Umbilical cord (tissue), 2 donors: ENCODE data around the gene ZFTA. TPM values are rescaled to one million over a fixed set of nuclear protein-coding genes. Genes with fewer than 3 reads are reported as not detected.
"Not testable (repeated sequence)": the region's sequence is repeated elsewhere in the genome, so short reads cannot be mapped to it uniquely, and the experiment has no call there.

Source experiments
- DNase-seq: peaks from one replicate; pipeline ENCODE4 v3.0.0-alpha.2; 2015; ENCODE audit warnings: low spot score
- total RNA-seq: library from RNA; depleted of rRNA; stranded (reverse); fragments of >200 nt; gene quantifications from one replicate; pipeline ENCODE4 v1.2.3, GENCODE V29; 2014; ENCODE audit warnings: low replicate concordance; ENCODE audit not compliant: insufficient read depth

The ZFTA gene
- total RNA-seq = 14.9 TPM

DNA sequence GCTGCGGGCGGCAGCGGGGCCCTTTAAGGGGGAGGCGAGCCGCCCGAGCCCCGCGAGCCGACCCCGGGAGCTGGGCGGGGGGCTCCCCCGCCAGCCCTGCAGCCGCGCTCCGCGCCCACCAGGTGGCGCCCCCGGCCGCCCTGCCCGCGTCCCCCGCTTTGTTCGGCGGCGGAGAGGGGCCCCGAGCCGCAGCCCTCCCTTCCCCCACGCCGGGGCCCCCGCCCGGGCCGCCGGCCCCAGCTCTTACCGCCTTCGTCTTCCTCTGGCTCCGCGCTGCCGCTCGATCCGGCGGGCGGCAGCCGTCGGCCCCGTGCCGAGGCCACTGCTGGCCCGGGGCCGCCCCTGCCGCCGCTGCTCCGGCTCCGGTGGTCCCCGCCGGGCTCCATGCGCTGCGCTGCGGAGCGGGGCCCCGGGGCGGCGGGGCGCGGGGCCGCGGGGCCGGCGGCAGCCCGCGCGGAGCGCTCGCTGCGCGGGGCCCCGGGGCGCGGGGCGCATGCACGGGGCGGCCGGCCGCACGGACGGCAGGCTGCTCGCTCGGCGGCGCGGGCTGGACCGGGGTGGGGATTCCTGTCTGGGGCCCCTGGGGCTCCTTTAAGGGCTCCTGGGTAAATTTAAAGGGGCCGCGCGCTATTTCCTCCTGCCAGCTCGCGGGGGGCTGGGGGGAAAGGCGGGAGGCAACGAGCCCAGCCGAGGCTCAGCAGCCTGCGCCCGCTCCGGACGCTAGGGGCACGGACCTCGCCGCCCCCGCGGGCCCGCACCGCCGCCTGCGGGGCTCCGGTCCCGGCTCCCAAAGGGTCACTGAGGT, at the start of gene ZFTA:
ZFTA (minus strand) TSS at position 539 of the 805 bp plus-strand sequence; CDS start at position 386, 153 bp downstream.
- DNase-seq = peak; percentile 83

DNA sequence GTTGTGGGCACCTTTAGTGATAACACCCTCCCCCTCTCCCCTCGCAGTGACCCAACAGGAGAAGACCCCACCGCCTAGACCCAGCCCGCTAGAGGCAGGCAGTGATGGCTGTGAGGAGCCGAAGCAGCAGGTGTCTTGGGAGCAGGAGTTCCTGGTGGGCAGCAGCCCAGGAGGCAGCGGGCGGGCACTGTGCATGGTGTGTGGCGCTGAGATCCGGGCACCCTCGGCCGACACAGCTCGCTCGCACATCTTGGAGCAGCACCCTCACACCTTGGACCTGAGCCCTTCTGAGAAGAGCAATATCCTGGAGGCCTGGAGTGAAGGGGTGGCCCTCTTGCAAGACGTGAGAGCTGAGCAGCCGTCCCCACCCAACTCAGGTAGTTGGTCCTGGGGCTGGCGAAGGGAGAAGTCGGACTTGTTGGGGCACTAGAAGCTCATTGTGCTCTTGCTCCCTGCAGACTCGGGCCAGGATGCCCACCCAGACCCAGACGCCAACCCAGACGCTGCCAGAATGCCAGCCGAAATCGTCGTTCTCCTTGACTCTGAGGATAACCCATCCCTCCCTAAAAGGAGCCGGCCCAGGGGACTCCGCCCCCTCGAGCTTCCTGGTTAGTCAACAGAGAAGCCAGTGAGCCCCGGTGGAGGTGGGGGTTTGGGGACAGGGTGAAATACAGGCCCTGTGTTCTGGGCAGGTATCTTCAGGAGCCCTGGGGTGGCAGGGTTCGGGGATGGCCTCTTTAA, 49.4 kb upstream of the ZFTA start:
- DNase-seq = no peak

DNA sequence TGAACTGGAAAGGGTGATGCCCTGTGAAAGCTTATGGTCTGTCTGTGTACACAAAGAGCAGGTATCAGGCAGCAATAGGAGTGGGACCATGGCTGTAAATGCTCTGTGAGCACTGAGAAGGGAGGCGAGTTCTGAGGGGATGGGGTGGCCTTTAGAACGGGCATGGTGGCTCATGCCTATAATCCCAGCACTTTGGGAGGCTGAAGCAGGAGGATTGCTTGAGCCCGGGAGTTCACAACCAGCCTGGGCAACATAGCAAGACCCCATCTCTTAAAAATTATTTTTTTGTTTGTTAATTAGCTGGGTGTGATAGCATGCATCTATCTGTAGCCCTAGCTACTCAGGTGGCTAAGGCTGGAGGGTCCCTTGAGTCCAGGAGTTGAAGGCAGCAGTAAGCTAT, 48.2 kb upstream of the ZFTA start:
- DNase-seq = no peak

DNA sequence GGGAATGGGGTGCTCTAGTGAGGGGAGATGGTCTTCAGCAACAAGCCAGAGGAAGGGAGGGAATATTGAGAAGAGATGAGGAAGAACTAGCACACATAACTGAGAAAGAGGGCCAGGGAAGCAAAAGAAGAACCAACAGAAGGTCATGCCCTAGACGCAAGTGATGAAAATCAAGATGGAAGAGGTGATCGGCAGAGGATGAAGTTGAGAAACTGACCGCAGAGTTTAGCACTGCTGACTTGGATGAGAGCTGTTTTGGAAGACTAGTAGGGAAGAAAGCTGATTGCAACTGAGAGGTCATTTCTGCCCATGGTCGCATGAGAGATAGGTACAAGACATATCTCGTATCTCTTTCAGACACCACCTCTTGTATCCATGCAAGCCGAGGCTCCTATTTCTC, 47.6 kb upstream of the ZFTA start:
- DNase-seq = no peak

DNA sequence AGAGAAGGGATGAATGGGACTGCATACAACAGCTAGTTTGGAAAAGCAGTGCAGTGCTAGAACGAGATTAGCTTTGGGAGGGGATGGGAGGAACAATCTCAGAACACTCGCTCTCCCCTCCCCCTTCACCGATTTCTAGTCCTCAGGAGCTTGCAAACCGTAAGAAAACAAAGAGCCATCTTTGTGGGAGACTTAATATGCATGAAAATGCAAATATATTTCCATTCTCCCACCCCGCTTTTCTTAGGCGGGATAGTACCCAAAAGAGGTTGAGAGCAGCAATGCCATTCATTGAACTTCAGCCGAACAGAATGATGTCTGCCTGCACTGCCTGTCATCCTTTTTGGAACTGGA, 45.8 kb upstream of the ZFTA start:
- peak; percentile 30 for DNase-seq

DNA sequence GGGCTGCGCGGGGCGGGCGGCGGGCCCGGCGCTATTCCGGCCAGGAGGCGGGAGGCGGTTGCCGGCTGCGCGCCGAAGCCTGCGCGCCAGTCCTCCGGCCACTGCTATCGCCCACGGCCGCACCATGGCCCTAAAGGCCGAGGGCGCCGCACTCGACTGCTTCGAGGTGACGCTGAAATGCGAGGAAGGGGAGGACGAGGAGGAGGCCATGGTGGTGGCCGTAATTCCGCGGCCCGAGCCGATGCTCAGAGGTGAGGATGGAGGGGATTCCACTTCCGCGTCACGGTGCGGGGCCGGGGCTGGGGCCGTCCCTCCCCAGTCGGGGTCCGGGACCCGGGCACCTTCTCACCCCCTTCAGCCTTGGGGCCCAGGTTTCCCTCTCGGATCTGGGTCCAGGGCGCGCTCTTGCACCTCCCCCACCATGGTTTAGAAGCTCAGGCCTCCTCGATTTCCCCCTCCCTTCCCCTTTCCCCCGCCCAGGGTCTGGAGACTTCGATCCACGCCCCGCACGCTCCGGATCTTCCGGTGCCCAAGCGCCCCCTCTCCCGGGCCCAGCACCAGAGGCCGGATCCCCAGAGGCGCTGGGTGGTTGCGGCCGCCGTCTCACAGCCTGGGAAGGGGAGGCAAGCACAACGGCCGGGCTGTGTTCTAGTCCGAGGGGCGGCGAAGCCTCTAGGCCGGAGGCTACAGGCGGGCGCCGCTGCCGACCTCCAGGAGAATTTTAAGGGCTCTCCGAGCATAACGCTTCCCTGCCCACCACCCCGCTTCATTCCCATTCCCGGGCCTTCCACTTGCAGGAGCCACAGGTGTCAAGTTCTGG, 45.2 kb upstream of the ZFTA start:
- peak; percentile 81 for DNase-seq

DNA sequence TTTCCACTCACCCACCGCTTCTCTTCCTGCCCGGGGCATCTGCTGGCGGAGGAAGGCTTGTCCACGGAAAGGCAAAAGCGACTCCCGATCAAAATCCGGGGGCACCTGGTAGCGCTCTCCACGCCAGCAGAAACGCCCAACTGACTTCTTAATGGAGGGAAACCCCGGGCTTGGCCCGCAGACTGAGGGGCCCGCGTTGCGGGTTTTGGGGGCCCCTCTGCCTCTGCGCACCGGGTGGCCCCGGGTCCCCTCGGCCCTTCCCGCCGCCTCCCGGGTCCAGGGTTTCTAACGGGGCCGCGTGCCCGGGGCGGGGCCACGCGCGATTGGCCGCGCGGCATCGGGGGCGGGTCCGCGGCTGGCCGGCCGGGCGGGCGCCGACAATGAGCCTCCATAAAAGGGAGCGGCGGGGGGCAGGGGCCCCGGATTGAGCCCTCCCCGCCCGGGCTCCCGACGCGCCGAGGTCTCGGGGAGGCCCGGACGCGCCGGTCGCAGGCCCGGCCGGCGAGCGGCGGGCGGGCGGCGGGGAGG, 44.5 kb upstream of the ZFTA start, which contains the start of gene SPINDOC:
SPINDOC (plus strand) TSS at position 422 of the 528 bp plus-strand sequence. CDS start 231 bp downstream, outside the sequence.
- DNase-seq = peak; percentile 81

DNA sequence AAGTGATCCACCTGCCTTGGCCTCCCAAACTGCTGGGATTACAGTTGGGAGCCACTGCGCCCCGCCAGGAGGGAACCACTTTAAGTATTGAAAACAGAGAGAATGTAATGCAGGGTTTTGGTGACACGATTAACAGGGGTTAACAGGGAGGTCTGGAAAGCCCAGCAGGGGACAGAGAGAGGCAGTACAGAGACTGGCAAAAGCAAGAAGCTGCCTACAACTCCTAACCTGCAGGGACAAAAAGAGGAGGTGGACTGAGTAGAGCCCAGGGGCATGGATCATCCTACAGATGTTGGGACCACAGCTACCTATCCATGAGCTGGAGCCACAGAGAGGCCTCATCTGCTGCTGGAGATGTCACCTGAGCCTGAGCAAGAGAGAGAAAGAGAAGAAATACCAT, 42.9 kb upstream of the ZFTA start:
- no peak for DNase-seq

DNA sequence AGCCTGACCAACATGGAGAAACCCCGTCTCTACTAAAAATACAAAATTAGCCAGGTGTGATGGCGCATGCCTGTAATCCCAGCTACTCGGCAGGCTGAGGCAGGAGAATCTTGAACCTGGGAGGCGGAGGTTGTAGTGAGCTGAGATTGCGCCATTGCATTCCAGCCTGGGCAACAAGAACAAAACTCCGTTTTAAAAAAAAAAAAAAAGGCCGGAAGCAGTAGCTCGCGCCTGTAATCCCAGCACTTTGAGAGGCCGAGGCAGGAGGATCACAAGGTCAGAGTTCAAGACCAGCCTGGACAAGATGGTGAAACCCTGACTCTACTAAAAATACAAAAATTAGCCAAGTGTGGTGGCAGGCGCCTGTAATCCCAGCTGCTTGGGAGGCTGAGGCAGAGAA, 41.8 kb upstream of the ZFTA start:
- DNase-seq = not testable (repeated sequence)

DNA sequence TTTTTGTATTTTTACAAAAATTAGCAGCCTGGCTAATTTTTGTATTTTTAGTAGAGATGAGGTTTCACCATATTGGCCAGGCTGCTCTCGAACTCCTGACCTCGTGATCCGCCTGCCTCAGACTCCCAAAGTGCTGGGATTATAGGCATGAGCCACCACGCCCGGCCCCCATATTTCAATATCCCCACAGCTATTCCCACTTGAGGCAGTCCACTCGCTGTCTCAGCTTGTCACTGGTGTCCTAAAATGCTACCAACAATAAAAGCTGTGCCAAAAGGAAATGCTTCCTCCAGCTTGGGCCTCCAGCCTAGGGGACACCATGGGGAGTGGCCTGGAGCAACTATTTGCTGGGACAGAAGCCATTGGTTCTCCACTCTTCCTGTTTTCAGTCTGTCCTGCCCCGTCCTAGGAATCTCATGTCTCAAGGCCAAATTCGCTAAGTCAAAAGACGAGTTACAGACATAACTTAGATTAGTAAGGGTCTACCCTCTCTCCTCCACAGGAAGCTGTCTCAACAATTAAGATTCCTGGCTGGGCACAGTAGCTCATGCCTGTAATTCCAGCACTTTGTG, 37.4 kb upstream of the ZFTA start:
- peak; percentile 60 for DNase-seq

DNA sequence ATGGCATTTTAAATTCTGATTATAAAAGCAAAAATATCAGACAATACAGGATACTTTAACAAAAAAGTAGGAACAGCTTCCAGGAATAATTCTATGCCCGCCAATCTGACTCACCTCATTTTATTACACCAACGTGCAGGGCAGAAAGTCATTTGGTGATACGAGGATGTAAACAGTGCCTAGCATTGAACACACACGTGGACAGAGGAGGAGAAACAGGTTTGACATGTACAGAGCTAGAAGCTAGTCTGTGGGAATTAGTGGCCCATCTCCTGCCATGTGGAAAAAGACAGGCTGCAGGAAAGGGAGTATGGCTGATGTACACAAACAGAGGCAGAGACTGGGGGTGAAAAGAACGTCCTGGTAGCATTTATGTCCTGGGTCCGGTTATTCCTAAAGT, 35.7 kb upstream of the ZFTA start:
- DNase-seq = no peak

DNA sequence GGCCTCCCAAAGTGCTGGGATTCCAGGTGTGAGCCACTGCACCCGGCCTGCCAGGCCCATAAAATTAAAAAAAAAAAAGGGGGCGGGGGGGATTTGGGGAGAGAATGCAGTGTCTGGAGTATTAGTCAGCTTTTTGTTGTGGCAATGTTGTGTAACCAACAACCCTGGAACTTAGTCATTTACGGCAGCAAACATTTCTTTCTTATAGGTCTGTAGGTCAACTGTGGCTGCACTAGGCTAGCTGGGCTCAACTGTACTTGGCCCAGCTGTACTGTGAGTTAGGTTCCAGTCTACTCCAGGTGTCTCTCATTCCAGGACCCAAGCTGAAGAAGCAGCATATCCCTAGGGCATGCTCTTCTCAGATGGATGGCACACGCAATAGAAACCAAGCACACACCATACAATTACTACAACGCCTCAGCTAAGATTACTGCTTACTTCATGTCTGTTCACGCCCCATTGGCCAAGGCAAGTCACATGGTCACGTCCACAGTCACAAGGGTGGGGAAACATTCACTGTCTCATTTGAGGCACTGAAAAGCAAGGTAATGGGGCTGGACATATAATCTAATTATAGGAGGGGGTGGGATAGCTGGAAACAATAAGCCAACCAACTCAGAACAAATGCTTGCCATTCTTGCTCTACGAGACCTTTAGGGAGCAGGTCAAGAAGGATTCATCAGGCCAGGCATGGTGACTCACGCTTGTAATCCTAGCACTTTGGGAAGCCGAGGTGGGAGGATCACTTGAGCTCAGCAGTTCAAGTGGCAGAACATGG, 34.3 kb upstream of the ZFTA start:
- no peak for DNase-seq

DNA sequence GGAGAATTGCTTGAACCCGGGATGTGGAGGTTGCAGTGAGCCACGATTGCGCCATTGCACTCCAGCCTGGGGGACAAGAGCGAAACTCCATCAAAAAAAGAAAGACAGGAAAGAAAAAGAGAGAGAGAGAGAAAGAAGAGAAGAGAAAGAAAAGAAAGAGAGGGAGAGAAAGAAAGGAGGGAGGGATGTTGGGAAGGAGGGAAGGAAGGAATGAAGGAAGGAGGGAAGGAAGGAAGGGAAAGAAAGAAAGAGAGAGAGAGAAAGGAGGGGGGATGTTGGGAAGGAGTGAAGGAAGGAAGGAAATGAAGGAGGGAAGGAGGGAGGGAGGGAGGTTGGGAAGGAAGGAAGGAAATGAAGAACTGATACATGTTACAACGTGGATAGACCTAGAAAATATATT, 32.3 kb upstream of the ZFTA start:
- DNase-seq = no peak

DNA sequence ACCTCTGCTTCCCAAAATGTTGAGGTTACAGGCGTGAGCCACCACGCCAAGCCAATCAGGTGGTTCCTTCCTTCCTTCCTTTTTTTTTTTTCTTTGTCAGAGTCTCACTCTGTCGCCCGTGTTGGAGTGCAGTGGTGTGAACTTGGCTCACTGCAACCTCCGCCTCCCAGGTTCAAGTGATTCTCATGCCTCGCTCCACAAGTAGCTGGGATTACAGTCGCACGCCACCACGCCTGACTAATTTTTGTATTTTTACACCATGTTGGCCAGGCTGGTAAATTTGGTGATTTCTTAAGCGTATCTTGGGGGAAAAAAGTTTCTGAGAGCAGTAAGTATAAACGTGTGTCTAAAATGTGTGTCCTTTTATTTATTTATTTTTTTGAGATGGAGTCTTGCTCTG, 26.5 kb upstream of the ZFTA start:
- no peak for DNase-seq

DNA sequence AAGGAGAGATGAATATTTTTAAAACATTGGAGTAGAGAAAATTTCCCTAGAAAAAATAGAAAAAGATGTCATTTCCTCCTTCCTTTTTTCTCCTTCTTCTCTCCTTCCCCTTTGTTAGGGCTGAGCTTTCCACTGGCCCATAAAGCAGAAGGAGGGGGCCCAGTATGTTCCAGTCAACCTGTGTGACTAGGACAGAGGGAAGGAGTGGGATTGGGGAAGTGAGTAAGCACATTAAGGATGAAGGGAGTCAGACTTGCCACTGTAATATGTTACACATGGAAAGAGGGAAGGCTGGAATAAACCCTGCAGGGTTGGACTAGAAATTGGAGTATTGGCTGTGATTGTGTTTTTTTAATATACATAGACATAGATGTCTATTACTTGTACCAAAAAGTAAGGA, 24.6 kb upstream of the ZFTA start:
- DNase-seq = no peak

DNA sequence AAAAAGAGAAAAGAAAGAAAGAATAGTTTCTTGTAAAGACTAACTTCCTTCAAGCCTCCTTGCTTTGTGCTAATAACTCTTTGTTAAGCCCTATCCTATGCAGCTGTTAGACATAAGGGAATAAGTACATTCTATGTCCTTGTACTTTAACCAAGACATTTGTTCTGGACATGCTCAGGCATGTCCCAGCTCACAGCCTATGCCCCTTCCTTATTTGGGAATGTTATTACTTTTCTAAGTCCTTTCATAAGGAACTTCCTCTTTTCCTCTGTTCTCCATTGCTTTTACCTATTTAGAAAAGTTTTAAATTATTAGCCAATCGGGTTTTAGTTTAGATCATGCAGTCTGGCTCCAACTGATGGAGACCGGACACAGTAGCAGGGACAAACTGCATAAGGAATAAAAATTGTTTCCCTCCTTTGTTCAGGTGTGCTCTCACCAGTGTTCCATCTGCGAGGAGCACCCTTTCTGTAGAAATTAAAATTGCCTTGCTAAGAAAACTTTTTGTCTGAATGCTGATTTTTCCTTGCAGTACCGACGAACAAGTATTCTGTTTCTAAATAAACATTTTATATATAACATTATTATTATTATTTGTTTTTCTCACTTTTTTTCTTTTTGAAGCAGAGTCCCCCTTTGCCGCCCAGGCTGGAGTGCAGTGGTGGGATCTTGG, 23.1 kb upstream of the ZFTA start:
- no peak for DNase-seq

DNA sequence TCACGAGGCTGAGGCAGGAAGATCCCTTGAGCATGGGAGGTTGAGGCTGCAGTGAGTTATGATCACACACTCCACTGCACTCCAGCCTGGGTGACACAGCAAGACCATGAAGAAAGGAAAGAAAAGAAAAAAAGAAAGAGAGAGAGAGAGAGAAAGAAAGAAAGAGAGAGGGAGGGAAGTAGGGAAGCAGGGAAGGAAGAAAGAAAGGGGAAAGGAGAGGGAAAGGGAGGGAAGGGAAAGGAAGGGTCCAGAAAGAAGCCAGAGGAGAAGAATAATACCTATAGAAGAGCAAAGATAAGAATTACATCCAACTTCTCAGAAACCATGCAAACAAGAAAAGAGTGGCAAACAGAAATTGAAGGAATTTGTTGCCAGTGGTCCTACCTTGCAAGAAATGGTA, 17.2 kb upstream of the ZFTA start:
- no peak for DNase-seq

DNA sequence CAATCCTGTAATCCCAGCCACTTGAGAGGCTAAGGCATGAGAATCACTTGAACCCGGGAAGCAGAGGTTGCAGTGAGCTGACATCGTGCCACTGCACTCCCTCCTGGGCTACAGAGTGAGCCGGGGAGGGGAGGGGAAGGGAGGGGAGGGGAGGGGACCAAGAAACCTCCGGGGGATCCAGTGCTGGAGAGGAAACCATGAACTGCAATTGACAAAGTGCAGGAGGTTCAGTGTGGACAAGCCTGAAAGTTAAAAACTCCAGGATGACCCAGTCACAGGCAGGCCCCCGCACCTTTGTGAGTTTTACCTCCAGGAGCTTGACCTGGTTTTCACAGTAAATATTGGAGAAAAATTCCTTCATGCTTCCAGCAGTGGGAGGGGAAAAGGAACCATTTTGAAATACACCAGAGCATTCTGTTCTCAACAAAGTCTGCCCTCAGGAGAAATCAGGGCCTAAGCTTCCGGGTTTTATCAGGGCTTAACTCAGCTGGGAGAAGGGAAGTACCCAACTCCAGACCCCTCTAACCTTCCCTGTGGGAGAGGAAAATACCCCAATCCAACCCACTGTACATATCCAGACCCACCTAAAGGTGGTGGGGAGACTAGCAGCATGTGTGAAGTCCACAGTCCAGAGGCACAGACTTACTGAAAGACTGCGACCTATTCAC, 15.5 kb upstream of the ZFTA start:
- peak; percentile 19 for DNase-seq

DNA sequence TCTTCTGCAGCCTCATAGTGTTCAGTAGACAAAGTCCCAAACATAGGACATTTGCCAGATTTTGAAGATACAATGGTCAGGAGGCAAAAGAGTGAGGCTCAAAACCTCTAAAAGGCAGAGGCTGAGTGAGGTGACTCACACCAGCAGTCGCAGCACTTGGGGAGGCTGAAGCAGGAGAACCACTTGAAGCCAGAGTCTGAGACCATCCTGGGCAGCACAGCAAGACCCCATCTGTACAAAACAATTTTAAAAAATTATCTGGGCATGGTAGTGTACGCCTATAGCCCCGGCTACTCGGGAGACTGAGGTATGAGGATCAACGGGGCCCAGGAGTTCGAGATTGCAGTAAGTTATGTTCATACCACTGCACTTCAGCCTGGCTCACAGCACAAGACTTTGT, 14.2 kb upstream of the ZFTA start:
- no peak for DNase-seq

DNA sequence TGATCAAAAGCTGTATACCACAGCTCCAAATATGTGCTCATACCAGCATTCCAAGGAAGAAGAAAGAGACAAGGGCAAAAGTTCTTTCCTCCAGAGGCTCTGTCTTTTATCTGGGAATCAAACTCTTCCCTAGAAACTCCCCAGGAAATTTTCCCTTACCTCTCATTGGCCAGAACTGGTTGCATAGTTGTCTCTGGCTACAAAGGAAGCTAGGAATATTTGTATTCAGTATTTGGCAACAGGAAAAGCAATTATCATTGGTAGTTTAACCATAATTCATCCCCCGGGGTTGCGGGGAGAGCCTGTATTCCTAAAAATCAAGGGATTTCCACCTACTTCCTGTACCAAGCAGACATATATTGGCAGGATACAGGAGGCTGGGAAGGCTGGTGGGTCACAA, 10.5 kb upstream of the ZFTA start:
- DNase-seq = peak; percentile 27
